Adrenal gland (tissue), 5 donors: Measurements from ENCODE around the gene RET.

Source experiments
- POLR2A ChIP-seq, 2 donors: fragments of 450-650 bp; IDR thresholded peaks; one replicate each; pipeline ENCODE4 v1.6.1; 2017; ENCODE audit warnings: antibody characterized with exemption in 2 of 2, mild to moderate bottlenecking in 2 of 2, moderate library complexity in 1 of 2
- TF ChIP-seq, protein P1 (sequence below), 6 experiments: fragments of 450-650 bp in 4 of 6; fragments of 200-600 bp in 2 of 6; sonication (generic) in 1 of 6; IDR thresholded peaks; 1 replicate in 5 of 6; 2 replicates in 1 of 6; pipeline versions ENCODE4 v1.5.1 to v1.8.0; 2016 to 2021; ENCODE audit warnings: antibody characterized with exemption in 6 of 6, mild to moderate bottlenecking in 2 of 6, moderate library complexity in 1 of 6
- donor health status: DM: no; HTN: no; CAD: no.

DNA sequence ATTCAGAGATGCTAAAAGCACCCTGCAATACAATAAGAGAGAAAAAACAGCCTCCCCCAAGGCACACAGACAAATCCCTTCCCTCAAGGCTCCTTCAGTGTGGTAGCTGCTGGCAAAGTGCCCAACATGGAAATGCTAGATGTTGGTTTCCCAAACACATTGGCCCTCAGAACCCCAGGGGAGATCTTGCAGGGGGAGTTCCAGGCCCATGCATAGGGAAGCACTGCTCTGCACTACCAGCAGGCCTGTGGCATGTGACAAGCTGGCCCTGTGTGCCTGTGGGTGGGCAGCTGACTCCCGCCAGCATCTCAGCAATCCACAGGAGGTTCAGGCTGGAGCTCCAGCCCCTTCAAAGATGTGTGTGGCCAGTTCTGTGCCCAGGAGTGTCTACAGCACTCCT is 44.6 kb downstream of the RET start:
- TF ChIP-seq, protein P1, sequence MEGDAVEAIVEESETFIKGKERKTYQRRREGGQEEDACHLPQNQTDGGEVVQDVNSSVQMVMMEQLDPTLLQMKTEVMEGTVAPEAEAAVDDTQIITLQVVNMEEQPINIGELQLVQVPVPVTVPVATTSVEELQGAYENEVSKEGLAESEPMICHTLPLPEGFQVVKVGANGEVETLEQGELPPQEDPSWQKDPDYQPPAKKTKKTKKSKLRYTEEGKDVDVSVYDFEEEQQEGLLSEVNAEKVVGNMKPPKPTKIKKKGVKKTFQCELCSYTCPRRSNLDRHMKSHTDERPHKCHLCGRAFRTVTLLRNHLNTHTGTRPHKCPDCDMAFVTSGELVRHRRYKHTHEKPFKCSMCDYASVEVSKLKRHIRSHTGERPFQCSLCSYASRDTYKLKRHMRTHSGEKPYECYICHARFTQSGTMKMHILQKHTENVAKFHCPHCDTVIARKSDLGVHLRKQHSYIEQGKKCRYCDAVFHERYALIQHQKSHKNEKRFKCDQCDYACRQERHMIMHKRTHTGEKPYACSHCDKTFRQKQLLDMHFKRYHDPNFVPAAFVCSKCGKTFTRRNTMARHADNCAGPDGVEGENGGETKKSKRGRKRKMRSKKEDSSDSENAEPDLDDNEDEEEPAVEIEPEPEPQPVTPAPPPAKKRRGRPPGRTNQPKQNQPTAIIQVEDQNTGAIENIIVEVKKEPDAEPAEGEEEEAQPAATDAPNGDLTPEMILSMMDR (IDR thresholded peaks at IDR 0.05): no peak
- TF ChIP-seq POLR2A (IDR thresholded peaks at IDR 0.05): no peak
